Uterus (tissue), 4 donors: ENCODE results near the gene HEG1. TPM values are rescaled to one million over a fixed set of nuclear protein-coding genes. Genes with fewer than 3 reads are reported as not detected.
A peak's percentile ranks its signal among the peaks of the same experiment; 100 is the strongest.

Experiments
- DNase-seq, 2 donors: peaks; one replicate each; pipeline ENCODE4 v3.0.0-alpha.2; 2019 to 2020
- H3K27ac ChIP-seq, 2 donors: fragments of 200-600 bp; sonication (generic); 1 replicate in 1 of 2; 2 replicates in 1 of 2; pipeline ENCODE4 v1.5.1; 2016 to 2018
- H3K27me3 ChIP-seq, 2 donors: fragments of 200-600 bp; sonication (generic); one replicate each; pipeline ENCODE4 v1.5.1; 2018 to 2019; ENCODE audit warnings: control low read depth in 1 of 2
- H3K36me3 ChIP-seq, 2 donors: fragments of 200-600 bp; sonication (generic); one replicate each; pipeline ENCODE4 v1.5.1; 2019; ENCODE audit warnings: control low read depth in 1 of 2
- H3K4me1 ChIP-seq, 2 donors: fragments of 200-600 bp; sonication (generic); one replicate each; pipeline ENCODE4 v1.5.1; 2018 to 2019; ENCODE audit warnings: control low read depth in 1 of 2
- H3K4me3 ChIP-seq, 2 donors: fragments of 200-600 bp; sonication (generic); 1 replicate in 1 of 2; 2 replicates in 1 of 2; pipeline ENCODE4 v1.5.1; 2018 to 2019; ENCODE audit warnings: mild to moderate bottlenecking in 1 of 2
- H3K9me3 ChIP-seq, 2 donors: fragments of 200-600 bp; sonication (generic); one replicate each; pipeline ENCODE4 v1.5.1; 2019; ENCODE audit warnings: control low read depth in 1 of 2
- POLR2A ChIP-seq, 2 donors: fragments of 450-650 bp; IDR thresholded peaks; one replicate each; pipeline ENCODE4 v1.6.1; 2016; ENCODE audit warnings: antibody characterized with exemption in 2 of 2, mild to moderate bottlenecking in 1 of 2, moderate library complexity in 1 of 2
- intact Hi-C: fragments of 100-400 bp; cut with DNase I; formaldehyde crosslinking; loops from one replicate; pipeline ENCODE4 v1.15.1; 2023; ENCODE audit warnings: low total_unique reads
- total RNA-seq, 4 donors: library from RNA; depleted of rRNA in 3 of 4; stranded (reverse); fragments of >200 nt in 3 of 4; gene quantifications; one replicate each; pipeline versions ENCODE4 v1.1.0 to v1.2.4, GENCODE V29; 2014 to 2023
- TF ChIP-seq, protein P1 (sequence below), 4 experiments: fragments of 200-600 bp in 2 of 4; fragments of 450-650 bp in 2 of 4; sonication (generic) in 2 of 4; IDR thresholded peaks; one replicate each; pipeline ENCODE4 v1.5.1; 2016 to 2019; ENCODE audit warnings: antibody characterized with exemption in 4 of 4, mild to moderate bottlenecking in 2 of 4, moderate library complexity in 1 of 4
- donor health status: DM: yes; HTN: yes; CAD: no.

The HEG1 gene
- total RNA-seq, 4 donors from 2014 or later, result 64.8 to 97.0 (median 71.7) TPM

DNA sequence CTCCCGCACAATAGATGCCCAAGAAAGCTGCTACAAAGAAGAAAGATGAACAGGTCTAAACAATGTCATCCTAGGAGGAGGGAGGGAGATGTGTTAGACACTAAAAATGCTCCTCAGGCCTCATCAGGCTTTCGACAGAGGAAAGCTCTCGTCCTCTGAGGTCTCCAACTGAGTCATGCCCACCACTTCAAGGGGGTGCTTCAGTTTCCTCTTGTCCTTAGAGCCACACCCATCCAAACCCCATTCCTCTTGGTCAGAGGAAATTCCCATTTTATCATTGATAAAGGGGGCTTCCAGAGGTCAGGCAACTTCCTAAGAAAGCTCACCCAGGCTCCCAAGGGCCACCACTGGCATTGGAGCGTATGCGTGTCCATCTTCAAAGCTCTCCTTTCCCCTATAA is 50.1 kb downstream of the HEG1 start:
- DNase-seq, result no peak
- Histone ChIP-seq H3K27me3 (no peaks in the 10 kb centered on the region), H3K27ac (no peak overlapping the region), H3K4me1 (peaks cover 0 to 7% of the 10 kb centered on the region in 2 donors), H3K4me3 (no peak overlapping the region), H3K36me3 (no peaks in the 10 kb centered on the region), H3K9me3 (no peaks in the 10 kb centered on the region)
- TF ChIP-seq, protein P1, sequence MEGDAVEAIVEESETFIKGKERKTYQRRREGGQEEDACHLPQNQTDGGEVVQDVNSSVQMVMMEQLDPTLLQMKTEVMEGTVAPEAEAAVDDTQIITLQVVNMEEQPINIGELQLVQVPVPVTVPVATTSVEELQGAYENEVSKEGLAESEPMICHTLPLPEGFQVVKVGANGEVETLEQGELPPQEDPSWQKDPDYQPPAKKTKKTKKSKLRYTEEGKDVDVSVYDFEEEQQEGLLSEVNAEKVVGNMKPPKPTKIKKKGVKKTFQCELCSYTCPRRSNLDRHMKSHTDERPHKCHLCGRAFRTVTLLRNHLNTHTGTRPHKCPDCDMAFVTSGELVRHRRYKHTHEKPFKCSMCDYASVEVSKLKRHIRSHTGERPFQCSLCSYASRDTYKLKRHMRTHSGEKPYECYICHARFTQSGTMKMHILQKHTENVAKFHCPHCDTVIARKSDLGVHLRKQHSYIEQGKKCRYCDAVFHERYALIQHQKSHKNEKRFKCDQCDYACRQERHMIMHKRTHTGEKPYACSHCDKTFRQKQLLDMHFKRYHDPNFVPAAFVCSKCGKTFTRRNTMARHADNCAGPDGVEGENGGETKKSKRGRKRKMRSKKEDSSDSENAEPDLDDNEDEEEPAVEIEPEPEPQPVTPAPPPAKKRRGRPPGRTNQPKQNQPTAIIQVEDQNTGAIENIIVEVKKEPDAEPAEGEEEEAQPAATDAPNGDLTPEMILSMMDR (IDR thresholded peaks at IDR 0.05), result no peak
- no peak for TF ChIP-seq POLR2A (IDR thresholded peaks at IDR 0.05)
- intact Hi-C loops, result no loop called here

DNA sequence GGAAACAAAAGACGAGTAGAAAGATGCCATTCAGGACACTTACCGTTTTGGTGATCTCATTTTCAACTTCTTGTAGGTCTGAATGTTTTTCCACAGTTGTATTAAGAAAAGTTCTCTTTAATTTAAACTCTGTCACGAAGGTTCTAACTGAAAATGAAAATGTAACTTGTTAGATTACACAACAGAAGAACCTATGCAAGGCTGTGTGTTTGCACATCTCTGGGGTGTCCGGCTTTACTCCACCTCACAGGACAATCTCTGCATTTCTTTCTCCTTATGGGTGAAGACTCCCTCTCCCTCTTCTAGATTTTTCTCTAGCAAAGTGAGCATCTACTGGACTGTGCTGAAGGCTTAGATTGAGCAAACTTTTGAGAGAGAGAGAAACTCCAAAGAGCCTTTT is 50.6 kb downstream of the HEG1 start:
- intact Hi-C loops, result no loop called here
- TF ChIP-seq, protein P1 (IDR thresholded peaks at IDR 0.05), result no peak
- TF ChIP-seq POLR2A (IDR thresholded peaks at IDR 0.05), result no peak
- Histone ChIP-seq H3K27me3 (no peaks in the 10 kb centered on the region), H3K4me3 (no peak overlapping the region), H3K9me3 (no peaks in the 10 kb centered on the region), H3K4me1 (peaks cover 0 to 7% of the 10 kb centered on the region in 2 donors), H3K36me3 (no peaks in the 10 kb centered on the region), H3K27ac (no peak overlapping the region)
- no peak for DNase-seq

DNA sequence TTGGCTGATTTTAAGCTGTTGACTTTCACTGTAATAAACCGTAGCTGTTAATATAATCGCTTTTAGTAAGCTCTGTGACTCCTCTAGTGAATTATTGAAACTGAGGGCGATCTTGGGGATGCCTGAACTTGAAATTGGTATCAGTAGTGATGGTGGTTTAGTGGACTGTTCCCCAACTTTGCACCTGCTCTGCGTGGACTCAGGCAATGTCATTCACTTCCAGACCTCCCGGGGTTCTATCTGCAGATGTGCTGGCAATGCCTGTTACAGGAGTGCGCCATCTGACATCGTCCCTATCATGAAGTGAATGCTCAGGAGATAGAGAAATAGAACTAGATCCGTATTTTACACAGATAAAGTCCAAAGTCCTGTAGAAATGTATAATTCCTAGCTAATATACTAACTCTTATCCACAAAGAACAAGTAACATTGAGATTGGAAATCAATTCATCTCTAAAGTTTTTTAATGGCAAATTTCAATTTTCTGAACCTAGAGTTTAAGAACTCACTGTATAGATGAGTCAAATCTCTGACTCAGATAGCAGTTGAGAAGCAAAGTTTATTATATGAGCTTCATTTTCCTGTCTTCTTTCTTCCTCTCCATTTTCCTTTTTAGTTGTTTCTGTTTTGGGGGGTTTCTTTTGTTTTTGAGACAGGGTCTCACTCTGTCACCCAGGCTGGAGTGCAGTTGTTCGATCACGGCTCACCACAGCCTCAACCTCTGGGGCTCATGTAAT is 51.8 kb downstream of the HEG1 start:
- H3K36me3 ChIP-seq, result no peaks in the 10 kb centered on the region
- intact Hi-C loops, result no loop called here
- H3K4me1 ChIP-seq, result peaks cover 0 to 7% of the 10 kb centered on the region in 2 donors

DNA sequence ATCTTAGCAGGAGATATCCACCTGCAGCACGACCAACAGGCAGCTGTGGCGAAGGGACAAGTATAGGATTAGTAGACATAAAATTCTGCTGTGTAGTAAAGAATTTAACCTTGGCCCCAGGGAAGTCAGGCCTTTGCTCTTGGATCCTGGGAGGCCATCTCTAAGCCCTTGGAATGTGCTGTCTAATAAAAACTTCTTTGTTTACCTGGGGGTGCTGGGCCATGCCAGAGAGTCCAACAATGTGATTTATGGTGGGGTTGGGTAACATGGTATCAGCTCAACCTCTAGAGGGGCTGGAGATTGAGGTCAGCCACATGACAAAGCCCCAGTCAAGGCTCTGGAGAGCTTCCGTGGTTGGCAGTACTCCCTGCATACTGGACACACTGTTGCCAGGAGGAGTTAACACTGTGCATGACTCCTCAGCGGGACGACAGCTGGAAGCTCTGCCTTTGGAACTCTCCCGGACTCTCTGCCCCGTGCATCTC is 52.4 kb downstream of the HEG1 start:
- Histone ChIP-seq H3K27me3 (no peaks in the 10 kb centered on the region), H3K9me3 (no peaks in the 10 kb centered on the region), H3K27ac (peak overlapping the region; percentile 30 to 31), H3K4me3 (no peak overlapping the region), H3K4me1 (peaks cover 0 to 7% of the 10 kb centered on the region in 2 donors), H3K36me3 (no peaks in the 10 kb centered on the region)
- no peak for TF ChIP-seq POLR2A (IDR thresholded peaks at IDR 0.05)
- TF ChIP-seq, protein P1 (IDR thresholded peaks at IDR 0.05), result no peak
- intact Hi-C loops, result no loop called here
- DNase-seq, result peak; percentile 63 to 67

More for the DNA sequence above, 51.8 kb downstream of the HEG1 start:
- no peaks in the 10 kb centered on the region for H3K27me3 ChIP-seq
- H3K27ac ChIP-seq, result peak overlapping the region; percentile 30 to 31
- TF ChIP-seq POLR2A (IDR thresholded peaks at IDR 0.05), result no peak
- TF ChIP-seq, protein P1 (IDR thresholded peaks at IDR 0.05), result no peak
- DNase-seq, result no peak
- no peaks in the 10 kb centered on the region for H3K9me3 ChIP-seq
- H3K4me3 ChIP-seq, result no peak overlapping the region
